ENCODE measurements around the gene KCNJ15.
A peak's percentile ranks its signal among the peaks of the same experiment; 100 is the strongest.

KCNJ15 gene

GRCh38 chr21:38329162-38329561, 72.4 kb downstream of the KCNJ15 start:
- no peak for DNase-seq

- no peak for DNase-seq
Observed at GRCh38 chr21:38330666-38331065, 73.9 kb downstream of the KCNJ15 start.

GRCh38 chr21:38333301-38334272, 76.8 kb downstream of the KCNJ15 start:
- no peak for DNase-seq

DNA sequence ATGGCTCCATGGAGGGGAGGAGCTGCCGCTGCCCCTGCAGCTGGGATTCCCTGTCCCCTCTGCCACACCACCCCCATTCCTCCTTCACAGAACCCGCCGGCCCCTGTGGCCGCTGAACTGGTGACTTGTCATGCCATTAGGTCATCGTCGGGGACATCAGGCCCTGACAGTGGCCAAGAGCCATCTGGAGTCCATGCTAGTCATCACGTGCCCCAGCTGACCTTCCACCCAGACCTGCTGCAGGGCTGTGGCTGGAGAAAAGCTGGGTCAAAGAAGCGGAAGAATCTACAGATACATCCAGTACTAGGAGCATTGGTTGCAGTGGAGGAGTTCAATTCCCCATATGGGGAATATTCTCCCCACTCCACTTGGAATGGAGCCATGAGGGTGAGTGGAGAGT, 78.1 kb downstream of the KCNJ15 start:
- DNase-seq, result no peak

DNA sequence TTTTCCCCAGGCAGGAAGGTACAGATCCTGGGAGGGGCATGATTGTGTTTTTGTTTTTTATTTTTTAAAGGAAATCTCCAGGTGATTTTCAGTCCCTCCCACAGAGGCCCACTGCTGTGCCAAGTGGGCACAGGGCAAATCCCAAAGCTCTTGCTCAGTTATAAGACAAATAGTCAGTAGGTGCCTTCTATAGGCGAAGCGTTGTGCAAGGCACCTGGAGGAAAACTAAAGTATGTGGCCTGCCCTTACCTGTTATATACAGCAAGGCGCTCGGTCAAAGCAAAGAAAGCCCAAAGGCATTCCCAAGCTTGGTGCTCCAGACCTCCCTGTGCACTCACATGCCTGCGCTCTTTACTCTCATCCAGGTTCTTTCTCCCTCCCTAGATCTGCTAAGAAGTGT, 81.0 kb downstream of the KCNJ15 start:
- no peak for DNase-seq

DNA sequence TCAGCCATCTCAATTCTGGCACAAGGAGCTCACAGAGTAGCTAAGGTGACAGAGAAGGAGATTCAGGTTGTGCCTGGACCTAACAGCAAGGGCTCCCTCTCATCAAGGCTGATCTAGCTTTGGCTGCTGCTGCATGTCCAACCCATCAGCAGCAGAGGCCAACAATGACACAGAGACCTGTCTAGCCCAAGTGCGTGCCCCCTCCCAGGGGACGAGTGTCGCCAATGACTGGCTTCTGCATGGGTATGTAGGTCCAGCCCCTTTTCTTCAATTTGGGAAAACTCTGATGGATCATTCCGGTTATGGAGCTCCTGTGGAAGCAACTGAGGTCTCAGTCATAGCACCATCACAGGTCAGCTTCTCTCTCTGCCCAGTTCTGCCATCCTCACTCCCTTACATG, 83.3 kb downstream of the KCNJ15 start:
- DNase-seq, result no peak

DNA sequence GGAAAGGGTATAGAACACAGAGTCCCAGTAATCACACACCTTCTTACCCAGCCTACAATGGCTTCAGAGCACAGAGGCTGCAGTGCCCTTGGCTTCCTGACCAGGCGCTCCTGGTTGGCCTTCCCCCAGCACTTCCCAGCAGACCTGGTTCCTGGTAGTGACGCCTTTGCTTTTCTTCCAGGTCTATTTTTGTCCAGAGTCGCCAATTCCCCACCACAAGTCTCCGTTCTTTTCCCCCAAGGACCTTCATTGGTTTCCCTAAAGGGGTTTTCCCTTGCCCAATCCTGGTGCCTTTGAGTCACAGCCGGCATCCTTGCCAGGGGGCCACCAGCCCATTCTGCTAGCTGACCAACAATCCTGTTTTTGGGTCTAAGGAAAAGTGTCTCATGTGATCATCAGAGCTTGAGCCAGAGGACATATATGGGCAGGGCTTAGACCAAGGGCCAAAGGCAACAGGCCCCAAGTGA, 84.8 kb downstream of the KCNJ15 start:
- DNase-seq, result no peak

DNA sequence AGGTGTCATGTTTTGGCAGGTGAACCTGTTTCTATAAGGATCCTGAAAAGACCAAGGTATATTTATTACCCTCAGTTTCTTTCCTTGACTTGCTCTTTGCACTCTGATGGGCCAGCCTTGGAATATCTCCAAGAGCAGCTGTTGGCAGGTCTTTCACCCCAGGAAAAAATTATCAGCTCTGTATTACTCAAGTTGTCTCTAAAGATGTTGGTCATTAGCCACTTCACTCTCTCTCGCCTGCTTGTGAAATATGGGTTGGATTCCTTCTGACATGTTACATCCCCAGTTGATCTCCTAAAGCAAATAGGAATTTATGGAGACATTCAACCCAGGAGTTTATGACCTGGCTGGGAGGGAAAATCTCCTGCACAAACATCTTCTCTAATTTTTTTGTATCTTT, 85.9 kb downstream of the KCNJ15 start:
- DNase-seq, result no peak

GRCh38 chr21:38343691-38344090, 86.9 kb downstream of the KCNJ15 start:
- DNase-seq, result no peak

DNA sequence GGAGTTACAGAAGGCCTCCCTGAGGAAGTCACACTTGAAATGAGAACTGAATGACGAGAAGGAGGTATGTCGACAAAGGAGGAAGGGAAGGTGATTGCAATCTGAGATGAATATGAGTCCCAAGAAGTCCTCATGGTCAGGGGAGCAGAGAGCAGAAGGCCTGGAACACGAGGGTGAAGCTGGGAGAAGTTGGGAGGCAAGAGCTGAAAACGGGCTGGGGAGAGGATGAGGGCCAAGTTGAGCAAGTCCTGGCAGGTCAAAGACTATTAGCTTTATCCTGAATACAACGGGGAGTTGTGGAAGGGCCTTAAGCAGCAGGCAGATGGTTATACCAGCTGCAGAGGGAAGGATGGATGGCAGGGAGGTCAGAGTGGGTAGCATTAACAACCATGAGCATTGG, 89.5 kb downstream of the KCNJ15 start:
- DNase-seq, result no peak

DNA sequence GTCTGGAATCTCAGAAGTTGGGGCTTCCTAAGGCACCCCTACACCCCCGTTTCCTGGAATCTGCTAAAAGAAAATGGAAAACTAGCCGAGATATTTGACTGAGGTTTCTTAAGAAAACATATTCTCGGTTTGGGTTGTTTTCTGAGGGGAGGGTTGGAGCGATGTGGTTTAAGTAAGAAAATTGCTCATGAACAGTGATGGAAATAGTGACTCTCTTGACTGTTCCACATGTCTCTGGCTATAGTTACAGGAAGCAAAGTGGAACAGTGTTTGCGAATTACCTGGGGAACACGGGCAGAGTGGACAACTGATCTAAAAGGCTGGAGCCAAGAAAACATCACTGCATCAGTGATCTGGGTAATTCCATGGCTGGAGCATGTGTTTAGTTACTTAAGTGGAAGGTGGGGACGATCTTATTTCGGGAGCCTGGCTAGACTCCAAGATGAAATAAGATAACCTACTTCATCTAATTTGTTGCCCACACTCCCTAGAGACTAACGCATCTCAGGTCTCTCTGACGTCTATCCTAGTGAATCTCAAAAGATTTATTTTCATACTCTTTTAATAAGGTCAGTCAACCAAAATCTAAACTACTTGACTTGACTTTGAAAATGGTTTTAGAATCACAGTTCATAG, 92.4 kb downstream of the KCNJ15 start:
- peak; percentile 26 for DNase-seq

- no peak for DNase-seq
Observed at GRCh38 chr21:38349977-38350376, 93.2 kb downstream of the KCNJ15 start.

DNA sequence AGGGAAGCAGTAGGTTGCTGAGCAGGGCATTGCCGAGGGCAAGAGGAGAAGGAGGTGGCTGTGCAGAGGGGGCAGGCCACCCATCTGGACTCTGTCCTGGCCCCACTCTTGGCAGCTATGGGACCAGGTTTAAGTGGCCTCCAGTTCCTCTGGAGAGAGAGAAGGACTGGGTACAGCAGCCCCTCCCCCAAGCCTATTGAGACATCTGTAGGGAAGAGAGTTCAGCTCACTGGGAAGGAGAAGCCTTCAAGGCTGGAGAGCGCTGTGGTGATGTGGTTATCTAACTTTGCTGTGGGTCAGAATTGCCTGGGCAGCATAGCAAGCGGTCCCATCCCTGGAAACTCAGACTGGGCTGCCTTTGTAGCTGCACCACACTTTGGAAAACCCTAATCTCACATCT, 93.9 kb downstream of the KCNJ15 start:
- no peak for DNase-seq

- DNase-seq, result no peak
Observed at GRCh38 chr21:38351176-38351959, 94.6 kb downstream of the KCNJ15 start.

- no peak for DNase-seq
Observed at GRCh38 chr21:38351961-38352521, 95.2 kb downstream of the KCNJ15 start.

DNA sequence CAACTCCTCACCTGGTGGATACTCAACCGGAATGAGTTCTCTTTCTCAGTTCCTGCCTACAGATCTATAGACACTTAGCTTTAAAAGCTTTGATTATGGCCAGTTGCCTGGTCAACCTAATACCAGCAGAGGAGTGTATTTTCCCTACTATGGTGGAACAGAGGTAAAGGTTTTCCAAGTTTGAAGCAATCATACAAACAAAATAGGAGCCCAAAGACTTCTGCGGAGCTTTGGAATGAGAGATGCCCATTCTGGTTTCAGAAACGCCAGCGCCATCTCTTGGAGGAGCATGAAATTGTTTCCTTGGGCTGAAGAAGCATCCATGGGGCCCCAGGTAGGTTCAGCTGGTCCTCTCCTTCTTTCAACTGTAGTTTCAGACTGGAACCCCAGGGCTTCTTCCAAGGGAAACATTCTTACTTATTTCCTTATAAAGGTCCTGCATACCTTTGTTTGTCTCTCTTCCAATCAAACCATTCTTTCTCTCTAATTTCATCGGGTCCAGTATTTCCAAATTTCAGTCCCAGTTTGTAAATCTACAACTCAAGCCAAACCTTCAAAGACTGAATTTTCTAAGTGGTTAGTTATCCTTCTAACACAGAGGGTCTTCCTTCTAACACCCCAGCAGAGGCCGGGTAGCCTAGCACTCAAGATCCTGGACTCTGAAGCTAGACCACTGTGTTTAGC, 95.9 kb downstream of the KCNJ15 start:
- peak; percentile 70 for DNase-seq

DNA sequence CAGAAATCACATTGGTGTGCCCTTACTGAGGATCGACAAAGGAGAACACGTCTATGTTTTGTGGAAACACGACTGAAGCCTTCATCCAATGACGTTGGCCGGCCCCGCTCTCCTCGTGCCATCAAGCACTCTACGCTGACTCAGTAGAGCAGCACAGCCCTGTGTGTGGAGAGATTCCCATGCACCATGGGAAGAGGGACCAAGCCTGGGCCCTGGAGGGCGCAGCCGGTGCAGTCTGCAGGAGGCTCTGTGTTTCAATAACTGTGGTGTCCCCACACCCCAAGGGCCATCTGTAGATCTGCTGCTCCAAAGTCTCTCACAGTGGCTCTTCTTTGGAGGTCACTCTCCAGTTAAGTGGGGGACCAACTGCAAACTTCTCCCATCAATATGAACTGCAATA, 97.4 kb downstream of the KCNJ15 start:
- no peak for DNase-seq

GRCh38 chr21:38354746-38355145, 98.0 kb downstream of the KCNJ15 start:
- DNase-seq, result no peak

GRCh38 chr21:38355353-38355752, 98.6 kb downstream of the KCNJ15 start:
- DNase-seq, result no peak

GRCh38 chr21:38355992-38356781, 99.4 kb downstream of the KCNJ15 start:
- DNase-seq, result peak; percentile 87
